CD4-positive, alpha-beta T cell treated with Interleukin-2 at 100 ng/mL for 4 hours (primary cell): Measurements from ENCODE around the gene E4F1.

Source experiments
- DNase-seq: peaks from one replicate; pipeline ENCODE4 v3.0.0-alpha.2; 2020; ENCODE audit warnings: low spot score

The E4F1 gene

GRCh38 chr16:2275476-2276367, 52.3 kb downstream of the E4F1 start:
- DNase-seq = no peak

- no peak for DNase-seq
These were observed 53.2 kb downstream of the E4F1 start for GRCh38 chr16:2276368-2277195.

DNA sequence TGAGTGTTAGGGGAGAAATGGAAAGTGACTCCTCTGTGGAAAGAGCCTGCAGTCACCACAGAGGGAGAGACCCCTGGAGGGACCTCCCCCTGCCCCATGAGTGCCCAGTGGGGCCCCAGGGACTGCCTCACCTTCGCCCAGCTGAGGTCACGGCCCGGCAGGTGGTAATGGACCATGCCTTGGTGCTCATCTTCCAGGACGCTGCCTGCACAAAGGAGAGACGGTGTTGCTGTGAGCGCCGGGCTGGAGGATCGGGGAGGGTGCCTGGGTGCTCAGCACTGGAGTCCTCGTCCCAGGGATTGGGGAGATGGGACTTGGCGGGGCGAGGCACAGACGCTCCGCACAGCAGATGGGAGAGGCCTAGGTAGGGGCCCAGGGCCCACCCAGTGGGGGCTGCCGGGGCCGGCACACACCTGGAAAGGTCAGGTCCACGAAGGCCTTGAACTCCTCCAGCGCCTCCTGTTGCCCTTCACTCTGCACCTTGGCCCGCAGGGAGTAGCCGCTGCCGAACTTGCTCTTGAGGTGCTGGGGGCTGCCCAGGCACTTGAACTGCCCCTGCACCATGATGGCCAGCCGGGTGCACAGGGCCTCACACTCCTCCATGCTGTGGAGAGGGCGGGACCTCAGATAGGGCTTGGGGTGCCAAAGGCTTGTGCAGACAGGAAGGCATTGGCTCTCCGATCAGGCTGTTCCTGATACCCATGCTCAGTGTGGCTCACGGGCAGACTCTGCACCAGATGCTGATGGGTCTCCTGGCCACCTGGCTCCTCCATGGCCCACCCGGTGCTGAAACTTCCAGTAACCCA, 54.3 kb downstream of the E4F1 start:
- DNase-seq = no peak

DNA sequence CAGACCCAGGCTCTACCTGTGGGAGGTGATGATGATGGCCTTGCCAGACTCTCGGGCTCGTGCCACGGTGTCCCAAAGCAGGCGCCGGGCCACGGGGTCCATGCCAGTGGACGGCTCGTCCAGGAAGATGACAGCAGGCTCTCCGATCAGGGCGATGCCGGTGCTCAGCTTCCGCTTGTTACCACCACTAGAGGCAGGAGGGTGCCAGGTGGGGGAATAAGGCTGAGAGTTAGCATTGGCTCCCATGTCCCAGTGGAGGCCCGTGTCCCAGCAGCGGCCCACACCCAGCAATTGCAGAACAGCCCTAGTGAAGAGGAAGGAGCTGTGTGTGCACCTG, 54.8 kb downstream of the E4F1 start:
- no peak for DNase-seq

GRCh38 chr16:2278956-2279800, 55.8 kb downstream of the E4F1 start:
- no peak for DNase-seq

DNA sequence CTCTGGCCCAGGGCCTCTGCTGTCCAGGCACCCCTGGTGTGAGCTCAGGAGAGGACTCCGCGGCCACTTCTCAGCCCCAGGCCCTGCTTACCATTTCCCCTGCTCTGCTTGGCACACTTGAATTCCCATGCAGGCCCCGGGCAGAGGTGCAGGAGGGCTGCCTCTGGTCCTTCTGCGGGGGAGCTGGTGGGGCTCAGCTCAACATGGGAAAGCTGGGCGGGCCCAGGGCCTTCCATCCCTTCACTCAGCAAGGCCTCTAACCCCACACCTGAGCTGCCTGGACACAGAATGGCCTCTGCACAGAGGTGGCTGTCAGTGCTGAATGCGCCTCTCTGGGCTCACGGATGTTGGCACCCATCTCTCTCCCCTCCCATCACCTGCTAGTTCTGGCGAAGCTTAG, 57.1 kb downstream of the E4F1 start:
- DNase-seq = no peak

GRCh38 chr16:2280981-2281542, 57.7 kb downstream of the E4F1 start:
- DNase-seq = no peak

DNA sequence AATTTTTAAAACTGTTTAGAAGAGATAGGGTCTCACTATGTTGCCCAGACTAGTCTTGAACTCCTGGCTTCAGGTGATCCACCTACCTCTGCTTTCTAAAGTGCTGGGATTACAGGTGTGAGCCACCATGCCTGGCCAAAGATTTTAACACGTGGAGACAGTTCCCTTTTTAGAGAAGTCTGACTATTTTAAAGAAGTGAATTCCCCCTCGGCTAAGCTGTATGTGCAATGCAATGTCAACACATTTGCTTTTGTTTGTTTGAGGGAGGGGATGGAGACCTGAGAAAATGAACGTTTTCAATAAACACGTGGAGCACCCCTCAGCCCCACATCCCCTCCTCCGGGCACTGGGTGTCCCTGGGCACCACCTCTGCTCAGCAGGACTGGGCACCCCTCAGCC, 58.9 kb downstream of the E4F1 start:
- DNase-seq = no peak

- DNase-seq = no peak
These were observed 59.6 kb downstream of the E4F1 start for GRCh38 chr16:2282866-2283555.

GRCh38 chr16:2284001-2284770, 60.8 kb downstream of the E4F1 start:
- no peak for DNase-seq

DNA sequence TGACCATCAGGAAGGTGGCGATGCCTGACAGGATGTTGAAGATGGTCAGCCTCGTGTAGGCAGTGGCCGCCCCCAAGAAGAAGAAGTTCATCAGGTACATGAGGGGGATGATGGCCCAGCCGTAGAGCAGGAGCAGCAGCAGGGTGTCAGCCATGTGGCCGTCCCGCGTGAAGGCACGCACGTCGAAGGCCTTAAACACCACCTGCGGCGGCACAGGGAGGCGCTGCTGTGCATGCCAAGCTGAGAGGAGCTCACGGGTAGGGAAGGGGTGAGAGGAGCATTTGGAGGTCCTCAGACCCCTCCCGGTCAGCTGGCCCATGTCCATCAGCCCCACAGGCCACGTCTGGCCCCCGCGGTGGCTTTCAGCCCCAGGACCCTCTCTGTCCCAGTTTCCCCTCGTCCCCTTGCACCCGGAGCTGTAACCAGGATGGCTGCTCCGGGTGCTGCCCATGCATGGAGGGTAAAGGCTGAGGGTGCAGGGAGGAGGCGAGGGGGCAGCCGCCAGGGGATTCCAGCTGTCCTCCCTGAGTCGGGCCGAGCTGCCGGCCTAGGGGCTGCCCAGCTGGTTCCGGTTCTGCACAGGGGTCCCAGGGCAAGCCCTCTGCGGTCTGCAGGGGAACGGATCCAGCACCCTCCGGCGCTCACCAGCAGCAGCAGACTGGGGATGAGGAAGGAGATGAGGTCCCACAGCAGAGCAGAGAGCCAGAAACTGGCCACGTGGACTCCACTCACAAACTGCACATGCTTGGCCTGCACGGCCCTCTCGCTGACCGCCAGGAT, 61.6 kb downstream of the E4F1 start:
- no peak for DNase-seq
